Mammary epithelial cell (primary cell): Measurements from ENCODE around the gene TLCD1.
A peak's percentile ranks its signal among the peaks of the same experiment; 100 is the strongest.

Experiments
- EZH2 ChIP-seq: IDR thresholded peaks from 2 replicates; pipeline ENCODE4 v1.6.1; 2012; ENCODE audit warnings: low read length, inconsistent platforms, borderline replicate concordance
- TF ChIP-seq, protein P1 (sequence below), 2 donors: IDR thresholded peaks in 1 of 2; conservative IDR thresholded peaks in 1 of 2; 2 replicates each; pipeline ENCODE4 v1.5.1; 2011 to 2012; ENCODE audit warnings: inconsistent platforms in 2 of 2, low read length in 2 of 2, mild to moderate bottlenecking in 2 of 2, control low read depth in 1 of 2, low read depth in 1 of 2; ENCODE audit not compliant: insufficient read depth in 1 of 2; ENCODE audit errors: extremely low read depth in 1 of 2

DNA sequence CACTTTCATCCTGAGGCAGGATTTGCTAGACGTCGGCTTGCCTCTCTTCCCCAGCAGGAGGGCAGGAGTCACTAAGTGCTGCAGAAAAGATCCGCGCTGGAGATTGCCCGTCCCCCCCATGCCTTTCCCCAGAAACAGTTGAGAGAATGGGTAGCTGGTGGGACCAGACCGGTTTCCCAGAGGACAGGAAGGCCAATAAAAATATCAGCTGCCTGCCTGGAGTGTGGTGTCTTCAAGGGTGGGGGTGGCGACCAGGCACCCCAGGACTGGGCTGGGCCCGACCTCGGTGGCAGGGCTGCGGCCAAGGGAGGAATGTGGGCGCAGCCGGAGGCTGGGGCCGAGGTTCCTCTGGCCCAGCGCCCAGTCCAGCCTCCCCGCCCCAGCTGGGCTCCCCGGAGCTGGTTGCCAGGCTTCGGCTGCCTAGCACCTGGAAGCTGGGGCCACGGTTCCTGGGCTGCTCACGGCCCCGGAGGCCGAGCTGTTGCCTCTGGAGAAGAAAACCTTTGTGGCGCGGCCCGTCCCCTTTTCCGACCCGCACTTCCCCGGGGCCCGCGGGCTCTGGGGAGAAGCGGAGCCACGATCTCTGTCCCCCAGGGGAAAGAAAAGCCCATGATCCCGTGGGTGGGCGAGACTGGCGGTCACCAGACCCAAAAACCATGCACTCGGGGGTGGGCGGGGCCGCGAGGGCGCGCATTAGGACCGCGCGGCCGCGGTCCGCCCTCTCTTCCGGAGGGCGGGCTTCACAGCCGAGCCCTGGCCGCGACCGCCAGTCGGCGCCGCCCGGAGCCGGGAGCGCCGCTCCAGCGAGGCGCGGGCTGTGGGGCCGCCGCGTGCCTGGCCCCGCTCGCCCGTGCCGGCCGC, 17.4 kb upstream of the TLCD1 start, which contains the start of gene TRAF4:
- TF ChIP-seq, protein P1, sequence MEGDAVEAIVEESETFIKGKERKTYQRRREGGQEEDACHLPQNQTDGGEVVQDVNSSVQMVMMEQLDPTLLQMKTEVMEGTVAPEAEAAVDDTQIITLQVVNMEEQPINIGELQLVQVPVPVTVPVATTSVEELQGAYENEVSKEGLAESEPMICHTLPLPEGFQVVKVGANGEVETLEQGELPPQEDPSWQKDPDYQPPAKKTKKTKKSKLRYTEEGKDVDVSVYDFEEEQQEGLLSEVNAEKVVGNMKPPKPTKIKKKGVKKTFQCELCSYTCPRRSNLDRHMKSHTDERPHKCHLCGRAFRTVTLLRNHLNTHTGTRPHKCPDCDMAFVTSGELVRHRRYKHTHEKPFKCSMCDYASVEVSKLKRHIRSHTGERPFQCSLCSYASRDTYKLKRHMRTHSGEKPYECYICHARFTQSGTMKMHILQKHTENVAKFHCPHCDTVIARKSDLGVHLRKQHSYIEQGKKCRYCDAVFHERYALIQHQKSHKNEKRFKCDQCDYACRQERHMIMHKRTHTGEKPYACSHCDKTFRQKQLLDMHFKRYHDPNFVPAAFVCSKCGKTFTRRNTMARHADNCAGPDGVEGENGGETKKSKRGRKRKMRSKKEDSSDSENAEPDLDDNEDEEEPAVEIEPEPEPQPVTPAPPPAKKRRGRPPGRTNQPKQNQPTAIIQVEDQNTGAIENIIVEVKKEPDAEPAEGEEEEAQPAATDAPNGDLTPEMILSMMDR (conservative IDR thresholded peaks at IDR 0.05 in 1 of 2, IDR thresholded peaks at IDR 0.05 in 1 of 2; ENCODE audit: extremely low read depth in 1 of 2, insufficient read depth in 1 of 2, low read depth in 1 of 2, low read length in 2 of 2): peak in 1 of 2 donors; percentile 18
- TF ChIP-seq EZH2: no peak
